NB4 (cell line): ENCODE measurements around the gene CD86.

Experiments used
- CTCF ChIP-seq: IDR thresholded peaks from one replicate; pipeline ENCODE4 v1.5.1; 2012; ENCODE audit warnings: low read depth, low read length
- POLR2A ChIP-seq: IDR thresholded peaks from 2 replicates; pipeline ENCODE4 v1.6.1; 2011; ENCODE audit warnings: mild to moderate bottlenecking; ENCODE audit not compliant: insufficient read length; ENCODE audit errors: extremely low read depth

- TF ChIP-seq POLR2A (no peak), CTCF (no peak)
These were observed 44.9 kb downstream of the CD86 start for GRCh38 chr3:122100083-122100482.
